OCI-LY1 (cell line): ENCODE data around the gene LENG1.

Experiments used
- H2AFZ ChIP-seq: fragments of 200-600 bp; sonication (generic), shearing (Covaris generic); 2 replicates; pipeline ENCODE4 v1.6.0; 2014; ENCODE audit warnings: antibody characterized with exemption, mild to moderate bottlenecking, low read length
- H3F3A ChIP-seq: fragments of 200-600 bp; sonication (generic), shearing (Covaris generic); 2 replicates; pipeline ENCODE4 v1.6.0; 2014; ENCODE audit warnings: mild to moderate bottlenecking, antibody characterized with exemption, low read length, moderate library complexity; ENCODE audit not compliant: insufficient read depth
- H3K27ac ChIP-seq: fragments of 200-600 bp; sonication (generic); 2 replicates; pipeline ENCODE4 v1.5.1; 2014; ENCODE audit warnings: low read length, mixed run types, mild to moderate bottlenecking, low read depth; ENCODE audit not compliant: poor library complexity, severe bottlenecking
- H3K27me3 ChIP-seq: fragments of 200-600 bp; sonication (generic); 2 replicates; pipeline ENCODE4 v1.6.0; 2014; ENCODE audit warnings: antibody characterized with exemption, mild to moderate bottlenecking, low read length, moderate library complexity; ENCODE audit not compliant: insufficient read depth
- H3K36me3 ChIP-seq: fragments of 200-600 bp; sonication (generic); 2 replicates; pipeline ENCODE4 v1.6.1; 2014; ENCODE audit warnings: mild to moderate bottlenecking, antibody characterized with exemption, low read length, moderate library complexity, mixed read lengths; ENCODE audit not compliant: insufficient read depth
- H3K4me1 ChIP-seq: fragments of 200-600 bp; sonication (generic); 2 replicates; pipeline ENCODE4 v1.5.1; 2014; ENCODE audit warnings: mild to moderate bottlenecking, low read length, moderate library complexity; ENCODE audit not compliant: insufficient read depth, severe bottlenecking
- H3K4me2 ChIP-seq: fragments of 200-600 bp; sonication (generic), shearing (Covaris generic); 2 replicates; pipeline ENCODE4 v1.6.1; 2014; ENCODE audit warnings: low read length
- H3K4me3 ChIP-seq: fragments of 200-600 bp; sonication (generic); 2 replicates; pipeline ENCODE4 v1.5.1; 2014; ENCODE audit warnings: low read length, low read depth, mild to moderate bottlenecking, mixed read lengths; ENCODE audit not compliant: poor library complexity, severe bottlenecking
- H3K79me2 ChIP-seq: fragments of 200-600 bp; shearing (Covaris generic); 2 replicates; pipeline ENCODE4 v1.6.1; 2016; ENCODE audit warnings: mixed run types, low read length, mixed read lengths; ENCODE audit not compliant: insufficient read depth
- H3K9ac ChIP-seq: fragments of 200-600 bp; sonication (generic), shearing (Covaris generic); 2 replicates; pipeline ENCODE4 v1.6.1; 2014; ENCODE audit warnings: mild to moderate bottlenecking, low read length, mixed read lengths
- H3K9me2 ChIP-seq: fragments of 200-600 bp; sonication (generic), shearing (Covaris generic); 2 replicates; pipeline ENCODE4 v1.6.1; 2014; ENCODE audit warnings: low read depth, mild to moderate bottlenecking, low read length, mixed read lengths
- H3K9me3 ChIP-seq: fragments of 200-600 bp; shearing (Covaris generic); 2 replicates; pipeline ENCODE4 v1.6.1; 2014; ENCODE audit warnings: low read length, mixed read lengths
- H4K20me1 ChIP-seq: fragments of 200-600 bp; sonication (generic), shearing (Covaris generic); 2 replicates; pipeline ENCODE4 v1.6.0; 2016; ENCODE audit warnings: mild to moderate bottlenecking, low read length; ENCODE audit not compliant: insufficient read depth
- EZH2 ChIP-seq: fragments of 200-600 bp; sonication (generic), shearing (Covaris generic); IDR thresholded peaks from 2 replicates; pipeline ENCODE4 v1.8.0; 2017; ENCODE audit warnings: borderline replicate concordance, mixed run types, mild to moderate bottlenecking, antibody characterized with exemption, low read length, moderate library complexity, mixed read lengths
- TF ChIP-seq, protein P1 (sequence below): fragments of 200-600 bp; sonication (generic), shearing (Covaris generic); IDR thresholded peaks from 2 replicates; pipeline ENCODE4 v1.5.1; 2017; ENCODE audit warnings: mild to moderate bottlenecking, antibody characterized with exemption, low read length, moderate library complexity, mixed read lengths

The LENG1 gene

GRCh38 chr19:54156490-54156889, 3.0 kb downstream of the LENG1 start:
- Histone ChIP-seq H3K9ac (no peak overlapping the region), H3K9me3 (no peaks in the 10 kb centered on the region)

DNA sequence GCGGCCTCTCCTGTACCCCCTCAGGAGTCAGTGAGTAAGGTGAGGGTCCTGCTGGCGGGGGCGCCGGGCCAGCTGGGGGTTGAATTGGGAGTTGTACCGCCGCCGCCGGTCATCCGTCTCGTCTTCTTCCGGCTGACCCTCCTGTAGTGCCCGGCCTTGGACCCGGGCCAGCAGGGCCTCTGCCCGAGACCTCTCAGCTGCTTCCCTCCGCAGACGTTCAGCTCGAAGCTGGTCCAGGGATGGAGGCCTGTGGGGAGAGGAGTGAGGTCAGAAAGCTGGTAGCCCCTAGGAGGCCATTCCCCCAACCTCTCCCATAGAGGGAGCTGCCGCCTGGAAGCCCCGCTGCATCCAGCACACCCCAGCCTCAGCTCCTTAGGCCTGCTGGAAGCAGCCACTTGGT, 3.8 kb downstream of the LENG1 start:
- H3K79me2 ChIP-seq: no peaks in the 10 kb centered on the region
- no peaks in the 10 kb centered on the region for H3K9me3 ChIP-seq
- H3K4me3 ChIP-seq: no peak overlapping the region
- no peak overlapping the region for H3K4me2 ChIP-seq
- peaks cover 68% of the 10 kb centered on the region for H3K36me3 ChIP-seq
- no peak for TF ChIP-seq EZH2
- TF ChIP-seq, protein P1, sequence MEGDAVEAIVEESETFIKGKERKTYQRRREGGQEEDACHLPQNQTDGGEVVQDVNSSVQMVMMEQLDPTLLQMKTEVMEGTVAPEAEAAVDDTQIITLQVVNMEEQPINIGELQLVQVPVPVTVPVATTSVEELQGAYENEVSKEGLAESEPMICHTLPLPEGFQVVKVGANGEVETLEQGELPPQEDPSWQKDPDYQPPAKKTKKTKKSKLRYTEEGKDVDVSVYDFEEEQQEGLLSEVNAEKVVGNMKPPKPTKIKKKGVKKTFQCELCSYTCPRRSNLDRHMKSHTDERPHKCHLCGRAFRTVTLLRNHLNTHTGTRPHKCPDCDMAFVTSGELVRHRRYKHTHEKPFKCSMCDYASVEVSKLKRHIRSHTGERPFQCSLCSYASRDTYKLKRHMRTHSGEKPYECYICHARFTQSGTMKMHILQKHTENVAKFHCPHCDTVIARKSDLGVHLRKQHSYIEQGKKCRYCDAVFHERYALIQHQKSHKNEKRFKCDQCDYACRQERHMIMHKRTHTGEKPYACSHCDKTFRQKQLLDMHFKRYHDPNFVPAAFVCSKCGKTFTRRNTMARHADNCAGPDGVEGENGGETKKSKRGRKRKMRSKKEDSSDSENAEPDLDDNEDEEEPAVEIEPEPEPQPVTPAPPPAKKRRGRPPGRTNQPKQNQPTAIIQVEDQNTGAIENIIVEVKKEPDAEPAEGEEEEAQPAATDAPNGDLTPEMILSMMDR: no peak
- H3K27me3 ChIP-seq: no peaks in the 10 kb centered on the region
- H3K9ac ChIP-seq: no peak overlapping the region
- H3F3A ChIP-seq: no peaks in the 10 kb centered on the region
- H4K20me1 ChIP-seq: no peaks in the 10 kb centered on the region
- no peaks in the 10 kb centered on the region for H3K9me2 ChIP-seq
- H2AFZ ChIP-seq: no peak overlapping the region
- H3K27ac ChIP-seq: no peak overlapping the region
- H3K4me1 ChIP-seq: peaks cover 14% of the 10 kb centered on the region

More at GRCh38 chr19:54156490-54156889, 3.0 kb downstream of the LENG1 start:
- peaks cover 62% of the 10 kb centered on the region for H3K36me3 ChIP-seq
- no peaks in the 10 kb centered on the region for H3K27me3 ChIP-seq
- no peaks in the 10 kb centered on the region for H4K20me1 ChIP-seq
- H3F3A ChIP-seq: no peaks in the 10 kb centered on the region
- no peak overlapping the region for H2AFZ ChIP-seq
- no peak overlapping the region for H3K4me3 ChIP-seq
- TF ChIP-seq, protein P1: no peak
- TF ChIP-seq EZH2: no peak
- H3K79me2 ChIP-seq: no peaks in the 10 kb centered on the region
- no peak overlapping the region for H3K4me2 ChIP-seq
- H3K9me2 ChIP-seq: no peaks in the 10 kb centered on the region
- H3K4me1 ChIP-seq: peaks cover 22% of the 10 kb centered on the region
- no peak overlapping the region for H3K27ac ChIP-seq

DNA sequence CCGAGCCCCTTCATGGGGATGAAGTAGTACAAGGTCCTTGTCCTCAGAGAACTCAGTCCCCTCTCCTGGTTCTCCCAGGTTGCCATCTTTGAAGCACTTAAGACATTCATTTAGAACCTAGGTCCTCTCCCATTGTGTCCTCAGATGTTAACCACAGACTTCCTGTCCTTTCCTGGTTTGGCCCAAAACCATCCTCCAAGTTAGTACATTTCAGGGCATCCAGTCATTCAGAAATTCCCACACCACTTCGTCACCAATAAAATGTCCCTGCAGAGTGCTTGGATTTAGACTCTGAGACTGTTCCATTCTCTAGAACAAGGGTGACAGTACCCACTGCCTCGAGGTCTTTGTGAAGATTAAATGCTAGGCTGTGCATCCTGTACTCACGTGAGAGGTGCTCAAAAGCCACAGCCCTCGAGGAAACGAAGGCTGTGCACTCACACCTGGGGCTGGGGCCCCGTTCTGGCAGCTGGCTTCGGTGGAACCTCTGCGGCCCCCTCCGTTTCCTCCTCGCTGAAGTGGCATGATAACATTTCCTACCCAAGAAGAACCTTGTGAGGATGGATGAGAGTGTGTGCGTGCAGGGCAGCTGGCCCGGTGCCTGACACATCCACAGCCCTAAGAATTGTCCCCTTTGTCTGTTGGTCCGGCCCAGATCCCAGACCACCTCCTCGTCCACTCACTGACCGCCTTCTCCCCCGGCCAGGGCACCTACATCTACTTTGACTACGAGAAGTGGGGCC, 4.7 kb downstream of the LENG1 start:
- Histone ChIP-seq H3K79me2 (no peaks in the 10 kb centered on the region), H3K9ac (no peak overlapping the region), H3K4me1 (peaks cover 11% of the 10 kb centered on the region), H2AFZ (no peak overlapping the region), H3K36me3 (peaks cover 77% of the 10 kb centered on the region), H3K27ac (no peak overlapping the region), H3K27me3 (no peaks in the 10 kb centered on the region), H3F3A (no peaks in the 10 kb centered on the region), H3K9me3 (no peaks in the 10 kb centered on the region), H3K4me2 (no peak overlapping the region), H3K9me2 (no peaks in the 10 kb centered on the region), H4K20me1 (no peaks in the 10 kb centered on the region), H3K4me3 (no peak overlapping the region)
- TF ChIP-seq, protein P1: no peak
- no peak for TF ChIP-seq EZH2
